KMS-11 (cell line): ENCODE results near the gene RBM28.

Experiments
- H2AFZ ChIP-seq: fragments of 200-600 bp; sonication (generic); 2 replicates; pipeline ENCODE4 v1.6.1; 2016; ENCODE audit warnings: antibody characterized with exemption, mixed run types, low read depth
- H3K27ac ChIP-seq: fragments of 200-600 bp; sonication (generic); 2 replicates; pipeline ENCODE4 v1.6.1; 2016; ENCODE audit warnings: mild to moderate bottlenecking, mixed run types
- H3K27me3 ChIP-seq: fragments of 200-600 bp; sonication (generic); 2 replicates; pipeline ENCODE4 v1.6.1; 2017; ENCODE audit warnings: mild to moderate bottlenecking, low read depth, mixed run types, moderate library complexity; ENCODE audit not compliant: insufficient read depth
- H3K36me3 ChIP-seq: fragments of 200-600 bp; sonication (generic); 2 replicates; pipeline ENCODE4 v1.6.1; 2017; ENCODE audit warnings: mild to moderate bottlenecking, mixed run types; ENCODE audit not compliant: insufficient read depth
- H3K4me1 ChIP-seq: fragments of 200-600 bp; sonication (generic); 2 replicates; pipeline ENCODE4 v1.6.1; 2016; ENCODE audit warnings: mild to moderate bottlenecking, low read depth, mixed run types; ENCODE audit not compliant: poor library complexity, severe bottlenecking
- H3K4me2 ChIP-seq: fragments of 200-600 bp; sonication (generic); 2 replicates; pipeline ENCODE4 v1.7.0; 2016; ENCODE audit warnings: mild to moderate bottlenecking, mixed run types
- H3K4me3 ChIP-seq: fragments of 200-600 bp; sonication (generic); IDR thresholded peaks from 2 replicates; pipeline ENCODE4 v1.6.1; 2017; ENCODE audit warnings: low read depth, low read length, mixed read lengths; ENCODE audit not compliant: insufficient read depth
- H3K79me2 ChIP-seq: fragments of 200-600 bp; sonication (generic); 2 replicates; pipeline ENCODE4 v1.6.1; 2016; ENCODE audit warnings: low read depth, mixed run types; ENCODE audit not compliant: insufficient read depth
- H3K9ac ChIP-seq: fragments of 200-600 bp; sonication (generic); 2 replicates; pipeline ENCODE4 v1.6.1; 2016; ENCODE audit warnings: mild to moderate bottlenecking, mixed run types
- H4K20me1 ChIP-seq: fragments of 200-600 bp; sonication (generic); 2 replicates; pipeline ENCODE4 v1.6.1; 2016; ENCODE audit warnings: mild to moderate bottlenecking, mixed run types; ENCODE audit not compliant: insufficient read depth
- CTCF ChIP-seq: fragments of 200-600 bp; sonication (generic); conservative IDR thresholded peaks from 2 replicates; pipeline ENCODE4 v1.6.1; 2017; ENCODE audit warnings: low read depth, mild to moderate bottlenecking, antibody characterized with exemption, low read length, moderate library complexity, mixed read lengths

Gene RBM28

GRCh38 chr7:128259131-128260061, 84.3 kb downstream of the RBM28 start:
- Histone ChIP-seq H3K4me3 (no peak overlapping the region), H2AFZ (no peak overlapping the region), H3K4me1 (no peaks in the 10 kb centered on the region), H4K20me1 (no peaks in the 10 kb centered on the region), H3K9ac (no peak overlapping the region), H3K79me2 (no peaks in the 10 kb centered on the region), H3K36me3 (no peaks in the 10 kb centered on the region), H3K27me3 (no peaks in the 10 kb centered on the region), H3K27ac (no peak overlapping the region), H3K4me2 (no peak overlapping the region)
- TF ChIP-seq CTCF, result no peak

- H3K36me3 ChIP-seq, result no peaks in the 10 kb centered on the region
- H3K27ac ChIP-seq, result no peak overlapping the region
- no peak overlapping the region for H3K4me3 ChIP-seq
- H3K79me2 ChIP-seq, result no peaks in the 10 kb centered on the region
- TF ChIP-seq CTCF, result no peak
- H2AFZ ChIP-seq, result no peak overlapping the region
- no peaks in the 10 kb centered on the region for H4K20me1 ChIP-seq
- no peak overlapping the region for H3K9ac ChIP-seq
- H3K4me2 ChIP-seq, result no peak overlapping the region
- H3K4me1 ChIP-seq, result no peaks in the 10 kb centered on the region
- H3K27me3 ChIP-seq, result no peaks in the 10 kb centered on the region
Measured at GRCh38 chr7:128257458-128257857, 86.2 kb downstream of the RBM28 start.

- Histone ChIP-seq H3K27me3 (no peaks in the 10 kb centered on the region), H3K4me2 (no peak overlapping the region), H2AFZ (no peak overlapping the region), H3K4me3 (no peak overlapping the region), H3K79me2 (no peaks in the 10 kb centered on the region), H3K36me3 (no peaks in the 10 kb centered on the region), H4K20me1 (no peaks in the 10 kb centered on the region), H3K4me1 (no peaks in the 10 kb centered on the region), H3K27ac (no peak overlapping the region), H3K9ac (no peak overlapping the region)
- TF ChIP-seq CTCF, result no peak
Measured at GRCh38 chr7:128255271-128255670, 88.4 kb downstream of the RBM28 start.

- Histone ChIP-seq H3K36me3 (no peaks in the 10 kb centered on the region), H4K20me1 (no peaks in the 10 kb centered on the region), H2AFZ (no peak overlapping the region), H3K4me1 (no peaks in the 10 kb centered on the region), H3K27ac (no peak overlapping the region), H3K4me2 (no peak overlapping the region), H3K4me3 (no peak overlapping the region), H3K79me2 (no peaks in the 10 kb centered on the region), H3K27me3 (no peaks in the 10 kb centered on the region), H3K9ac (no peak overlapping the region)
- TF ChIP-seq CTCF, result no peak
Measured at GRCh38 chr7:128254470-128254869, 89.2 kb downstream of the RBM28 start.
